KBM-7 (cell line): ENCODE results near the gene SPRR2G.
"Not testable (repeated sequence)": the region's sequence is repeated elsewhere in the genome, so short reads cannot be mapped to it uniquely, and the experiment has no call there.

Experiments used
- DNase-seq: peaks from one replicate; pipeline ENCODE4 v3.0.0-alpha.2; 2015
- in situ Hi-C: fragments of 300-500 bp; cut with MboI; formaldehyde crosslinking; loops from 2 replicates; pipeline ENCODE4 v1.14.3; 2020; ENCODE audit warnings: low sequenced_read_pairs, low pct_unique_long_range_greater_than_20kb, mixed read lengths

Gene SPRR2G

DNA sequence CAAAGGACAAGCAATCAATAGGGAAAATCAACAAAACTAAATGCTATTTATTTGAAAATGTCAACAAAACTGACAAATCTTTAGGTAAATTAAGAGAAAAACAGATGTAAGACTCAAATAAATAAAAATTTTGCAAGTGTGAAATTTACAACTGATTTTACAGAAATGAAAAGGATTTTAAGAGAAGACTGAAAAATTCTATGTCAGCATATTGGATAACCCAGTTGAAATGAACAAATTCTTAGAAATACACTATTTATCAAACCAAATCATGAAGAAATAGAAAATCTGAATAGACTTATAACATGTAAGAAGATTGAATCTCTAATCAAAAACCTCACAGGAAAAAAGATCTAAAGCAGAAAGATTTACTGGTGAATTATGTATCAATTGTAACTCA, 29.7 kb downstream of the SPRR2G start:
- no peak for DNase-seq

DNA sequence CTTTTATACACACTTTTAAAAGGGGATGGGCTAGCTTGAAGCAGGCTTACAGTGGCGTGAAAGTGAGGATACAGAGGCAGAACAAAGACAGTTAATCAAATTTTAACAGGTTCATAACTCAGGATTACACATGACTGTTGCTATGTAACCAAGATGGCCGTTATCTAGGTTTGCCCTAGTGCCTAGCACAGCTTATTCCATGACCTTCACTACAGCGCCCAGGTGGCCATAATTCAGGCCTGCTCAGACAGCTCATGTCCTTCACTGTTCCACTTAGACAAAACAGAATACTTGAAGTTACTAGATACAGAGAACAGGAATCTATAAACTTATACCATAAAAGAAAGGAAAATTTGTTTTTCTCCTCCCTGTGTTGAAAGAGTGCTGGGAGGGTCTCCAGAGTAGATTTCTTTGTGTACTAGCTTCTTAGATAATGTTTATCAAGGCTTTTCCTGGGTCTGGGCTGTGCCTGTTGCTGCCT, 31.2 kb downstream of the SPRR2G start:
- in situ Hi-C loops: no loop called here
- no peak for DNase-seq

More for the DNA sequence above, 29.7 kb downstream of the SPRR2G start:
- in situ Hi-C loops: no loop called here

DNA sequence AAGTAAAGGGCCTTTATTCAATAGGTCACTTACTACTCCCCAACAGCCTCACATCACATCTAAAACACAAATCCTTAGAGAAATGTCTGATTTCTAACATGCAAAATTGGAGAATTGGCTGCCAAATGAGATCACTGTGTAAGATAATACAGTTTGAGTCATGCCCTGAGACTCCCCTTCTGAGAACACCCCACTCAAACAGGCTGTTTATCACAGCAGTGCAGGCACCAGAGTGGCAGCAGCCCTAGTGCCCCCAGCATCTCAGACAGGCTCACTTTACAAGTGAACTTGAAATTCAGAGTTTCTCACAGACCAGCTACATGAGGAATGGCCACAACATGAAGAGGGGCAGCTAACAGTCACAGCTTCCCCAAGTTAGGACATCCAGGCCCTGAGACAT, 35.4 kb downstream of the SPRR2G start:
- DNase-seq, in situ Hi-C loops: not testable (repeated sequence)

GRCh38 chr1:153113416-153113815, 37.3 kb downstream of the SPRR2G start, which contains the start of gene SPRR2F:
Gene SPRR2F, minus strand, starts transcription at chr1:153113516. Its CDS starts 783 bp downstream, at chr1:153112733.
- DNase-seq: no peak
- in situ Hi-C loops: no loop called here

GRCh38 chr1:153112454-153112853, 38.2 kb downstream of the SPRR2G start:
- in situ Hi-C loops, DNase-seq: not testable (repeated sequence)

DNA sequence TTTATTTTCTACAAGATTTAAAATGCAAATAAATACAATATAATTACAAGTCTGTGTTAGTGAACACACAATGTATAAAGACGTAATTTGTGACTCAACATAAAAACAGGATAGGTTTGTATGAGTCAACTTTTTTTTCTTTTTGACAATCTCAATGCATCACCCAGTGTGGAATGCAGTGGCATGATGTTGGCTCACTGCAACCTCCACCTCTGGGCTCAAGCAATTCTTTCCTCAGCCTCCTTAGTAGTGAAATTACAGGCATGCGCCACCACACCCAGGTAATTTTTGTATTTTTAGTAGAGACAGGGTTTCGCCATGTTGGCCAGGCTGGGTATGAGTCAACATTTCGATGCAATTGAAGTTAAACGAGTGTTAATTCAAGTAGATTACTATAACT, 50.4 kb downstream of the SPRR2G start:
- in situ Hi-C loops: no loop called here
- no peak for DNase-seq
